HTERT RPE-1 (cell line): ENCODE measurements around the gene NKX2-1.
"Not testable (repeated sequence)": the region's sequence is repeated elsewhere in the genome, so short reads cannot be mapped to it uniquely, and the experiment has no call there.

Experiments used
- in situ Hi-C: fragments of 300-500 bp; cut with MboI; formaldehyde crosslinking; loops from 4 replicates; pipeline ENCODE4 v1.14.3; 2020; ENCODE audit warnings: low sequenced_read_pairs

The NKX2-1 gene

DNA sequence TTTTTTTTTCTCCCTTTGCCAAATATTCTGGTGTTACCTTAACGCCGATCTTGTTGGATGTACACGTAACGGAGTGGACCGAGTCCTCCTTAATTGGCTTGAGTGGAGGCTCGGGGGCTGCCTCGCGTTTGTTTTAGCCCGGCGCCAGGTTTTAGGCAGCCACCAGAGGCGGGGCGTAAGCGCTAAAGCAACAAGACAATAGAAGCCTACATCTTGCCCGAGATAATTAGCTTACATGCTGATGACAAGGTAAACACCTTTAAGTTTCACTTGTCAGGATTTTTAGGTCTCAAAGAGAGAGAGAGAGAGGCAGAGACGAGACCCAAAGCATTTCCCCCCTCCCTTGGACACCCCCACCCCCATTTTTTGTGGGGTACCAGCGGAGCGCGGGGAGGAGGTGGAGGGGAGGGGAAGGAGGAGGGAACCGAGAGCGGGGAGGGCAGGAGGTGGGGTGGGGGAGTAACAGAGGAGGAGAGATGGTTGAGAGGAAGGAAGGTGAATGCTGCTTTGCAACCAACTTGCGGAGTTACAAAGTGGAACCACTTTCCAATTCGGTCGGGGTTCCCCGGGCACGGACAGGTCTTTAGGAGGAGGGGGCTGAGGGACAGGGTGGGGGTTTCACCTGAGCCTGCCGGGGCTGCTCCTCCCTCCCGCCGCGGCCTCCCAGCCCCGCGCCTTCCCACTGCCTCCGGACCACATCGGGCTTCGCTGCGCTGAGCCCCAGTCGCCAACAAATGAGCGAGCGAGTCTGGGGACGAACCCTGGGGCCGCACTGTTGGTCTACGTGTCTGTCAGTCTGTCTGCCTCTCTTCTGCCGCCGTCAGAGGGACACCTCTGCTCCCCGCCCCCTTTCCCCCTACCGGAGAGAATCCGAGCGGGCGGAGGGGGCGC lies at the start of gene NKX2-1:
TSS of gene NKX2-1 (minus strand) at position 802 of the 891 bp plus-strand sequence. CDS start at position 699, 103 bp downstream.
- in situ Hi-C loops = no loop called here

DNA sequence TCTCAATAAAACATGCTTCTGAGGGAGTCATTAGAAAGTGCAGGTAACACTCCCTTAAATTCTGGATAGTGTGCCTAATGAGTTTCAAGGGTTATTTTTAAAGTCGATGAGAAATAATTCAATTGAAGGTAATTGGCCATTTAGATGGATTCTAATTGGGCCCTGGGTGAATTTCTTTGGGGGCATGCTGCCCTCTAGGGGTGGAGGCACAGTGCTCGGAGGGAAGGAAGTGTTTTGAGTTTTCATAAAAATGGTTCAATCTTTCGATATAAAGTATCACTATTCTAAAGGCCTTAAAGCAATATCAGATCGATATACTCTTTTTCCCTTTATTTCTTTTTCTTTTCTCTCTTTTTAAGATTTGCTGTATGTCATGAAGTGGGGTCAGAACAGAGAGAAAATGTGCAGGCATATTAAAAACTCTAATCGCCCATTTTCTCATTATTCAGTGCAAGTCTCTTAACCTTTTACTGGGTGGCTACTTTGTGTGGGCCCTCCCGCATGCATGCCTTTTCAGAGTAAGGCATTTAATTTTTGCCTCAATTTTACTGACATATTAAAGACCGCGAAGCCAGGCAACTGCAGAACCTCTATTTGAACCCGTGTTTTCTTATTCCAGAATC lies 36.9 kb upstream of the NKX2-1 start:
- in situ Hi-C loops = no loop called here

DNA sequence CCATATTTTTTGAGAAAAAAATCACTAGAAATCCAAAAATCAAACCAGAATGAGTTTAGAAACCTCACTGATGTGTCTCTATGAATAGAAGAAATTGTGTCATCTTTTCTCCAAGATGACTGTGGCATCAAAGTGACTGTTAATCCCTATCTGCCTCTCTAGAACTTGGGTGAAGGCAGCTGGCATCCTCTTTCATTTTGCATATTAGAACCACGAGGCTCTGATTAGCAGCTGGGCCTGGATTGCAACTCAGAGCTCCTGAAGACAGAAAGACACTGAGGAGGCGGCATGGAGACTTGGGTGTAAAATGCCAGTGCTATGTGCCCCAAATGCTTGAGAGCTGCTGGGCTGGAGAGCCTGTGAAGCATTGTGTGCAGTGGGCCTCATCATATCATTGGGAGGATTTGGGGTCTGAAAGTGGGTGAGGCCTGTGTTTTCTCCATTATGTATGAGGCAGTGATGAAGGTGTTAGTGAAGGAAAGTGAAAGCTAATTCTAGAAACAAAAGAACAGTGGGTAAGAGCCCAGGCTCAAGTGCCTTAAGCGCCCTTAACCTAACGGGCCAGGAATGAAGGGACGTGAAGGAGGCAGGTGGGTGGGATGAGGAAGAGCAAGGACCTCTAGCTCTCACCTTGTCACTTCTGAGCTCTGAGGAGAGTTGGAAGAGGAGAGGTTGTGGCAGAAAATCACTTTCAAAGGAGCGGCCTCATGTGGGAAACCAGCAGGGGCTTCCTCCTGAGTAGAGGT lies 36.1 kb upstream of the NKX2-1 start:
- in situ Hi-C loops = no loop called here

DNA sequence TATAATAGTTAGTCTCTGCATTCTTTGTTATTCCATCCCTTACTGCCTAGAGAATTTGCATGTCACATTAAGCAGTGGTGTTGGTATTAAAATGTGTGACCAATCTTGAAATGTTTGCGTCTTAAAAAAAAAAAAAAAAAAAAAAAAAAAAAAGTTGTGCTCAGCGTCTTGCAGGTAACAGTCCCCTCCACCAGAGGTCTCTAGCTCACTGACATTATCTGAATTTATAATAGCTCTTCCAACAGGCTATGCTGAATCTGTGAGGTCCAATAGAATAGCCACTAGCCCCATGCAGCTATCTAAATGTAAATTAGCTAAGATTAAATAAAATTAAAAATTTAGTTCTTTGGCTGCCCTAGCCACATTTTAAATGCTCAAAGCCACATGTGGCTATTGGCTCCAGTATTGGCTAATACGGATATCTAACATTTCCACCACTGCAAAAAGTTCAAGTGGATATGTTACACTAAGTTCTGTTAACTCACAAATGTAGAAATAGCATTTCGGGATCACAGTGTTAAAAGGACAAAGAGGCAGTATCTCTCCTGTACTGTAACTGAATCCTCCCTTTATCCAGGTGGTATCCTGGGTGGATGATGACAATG lies 33.7 kb upstream of the NKX2-1 start:
- in situ Hi-C loops = no loop called here

DNA sequence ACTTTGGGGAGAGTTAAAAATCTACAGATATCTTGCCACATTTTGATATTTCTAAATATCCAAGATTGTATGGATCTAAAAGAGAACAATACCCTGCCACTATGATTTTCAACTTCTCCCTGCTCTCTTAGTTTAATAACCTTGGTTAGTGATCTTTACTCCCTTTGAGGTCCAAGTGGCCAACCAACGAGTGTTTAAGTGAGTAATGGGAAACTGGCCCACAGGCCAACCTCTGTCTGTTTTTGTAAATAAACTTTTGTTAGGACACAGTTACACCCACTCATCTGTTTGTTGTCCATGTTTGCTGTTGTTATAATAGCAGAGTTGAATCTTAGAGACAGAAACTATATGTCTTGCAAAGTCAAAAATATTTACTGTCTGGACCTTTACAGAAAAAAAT lies 30.9 kb upstream of the NKX2-1 start:
- in situ Hi-C loops = no loop called here

DNA sequence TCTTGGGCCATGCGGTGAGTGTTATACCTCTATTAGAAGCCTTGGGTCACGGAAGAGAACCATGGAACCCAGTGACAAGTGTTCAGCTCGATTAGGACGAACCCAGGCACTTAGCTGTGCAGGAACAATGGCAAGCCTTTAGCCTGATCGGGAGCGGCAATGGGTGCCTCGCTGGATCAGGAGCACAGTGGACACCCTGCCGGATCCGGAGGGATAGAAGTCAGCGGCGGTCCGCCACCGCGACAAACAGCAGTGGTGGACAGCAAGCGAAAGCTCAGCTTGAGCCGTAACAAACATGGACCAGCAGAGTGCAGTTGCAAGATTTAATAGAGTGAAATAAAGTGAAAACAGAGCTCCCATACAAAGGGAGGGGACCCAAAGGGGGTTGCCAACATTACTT lies 24.2 kb upstream of the NKX2-1 start:
- in situ Hi-C loops = not testable (repeated sequence)

DNA sequence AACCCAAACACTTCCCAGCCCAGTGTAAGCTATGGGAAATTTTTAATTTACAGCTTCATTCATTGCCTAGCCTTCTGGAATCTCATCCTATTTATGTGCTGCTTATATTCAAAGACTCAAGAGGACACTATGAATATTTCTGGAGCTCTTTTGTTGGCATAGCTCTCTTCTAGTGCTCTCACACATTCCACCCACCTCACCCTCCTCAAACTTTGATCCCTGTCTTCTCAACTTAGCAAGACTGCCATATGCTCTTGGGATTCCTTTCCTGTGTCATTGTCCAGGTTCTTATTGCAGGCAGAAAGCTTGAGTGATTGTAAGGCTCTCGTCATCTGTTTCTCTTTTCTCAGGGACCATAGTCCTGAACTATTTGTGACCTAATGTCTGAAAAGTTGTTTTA lies 18.0 kb upstream of the NKX2-1 start:
- in situ Hi-C loops = no loop called here

DNA sequence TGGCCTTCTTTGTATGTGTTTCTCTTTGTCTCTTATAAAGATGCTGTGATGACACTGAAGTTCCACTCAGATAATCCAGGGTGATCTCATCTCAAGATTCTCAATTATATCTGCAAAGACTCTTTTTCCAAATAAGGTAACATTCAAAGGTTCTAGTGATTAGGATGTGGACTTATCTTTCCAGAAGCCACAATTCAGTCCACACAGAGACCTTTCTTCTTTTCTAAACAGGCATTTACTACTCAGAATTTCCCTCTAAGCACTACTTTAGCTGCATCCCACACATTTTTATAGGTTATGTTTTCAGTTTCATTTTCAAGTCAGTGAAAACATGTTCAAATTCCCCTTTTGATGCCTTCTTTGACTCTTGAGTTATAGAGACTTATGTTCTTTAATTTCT lies 9.0 kb upstream of the NKX2-1 start:
- in situ Hi-C loops = no loop called here

DNA sequence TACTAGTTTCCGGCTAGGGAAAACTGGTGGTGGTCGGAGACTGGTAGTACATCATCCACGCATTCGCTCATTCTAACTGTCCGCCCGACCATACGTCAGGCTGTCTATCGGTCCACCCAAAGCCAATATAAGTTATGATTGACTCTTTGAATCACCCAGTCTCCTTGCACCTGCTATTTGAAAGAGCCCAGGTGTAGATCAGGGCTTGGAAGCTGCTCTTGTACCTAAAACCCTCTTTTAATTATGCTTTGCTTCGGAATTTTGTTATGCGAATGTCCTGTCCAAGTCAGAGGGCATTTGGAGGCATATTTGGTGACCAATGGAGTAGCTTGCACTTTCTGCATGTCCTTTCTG lies 5.7 kb upstream of the NKX2-1 start:
- in situ Hi-C loops = no loop called here

DNA sequence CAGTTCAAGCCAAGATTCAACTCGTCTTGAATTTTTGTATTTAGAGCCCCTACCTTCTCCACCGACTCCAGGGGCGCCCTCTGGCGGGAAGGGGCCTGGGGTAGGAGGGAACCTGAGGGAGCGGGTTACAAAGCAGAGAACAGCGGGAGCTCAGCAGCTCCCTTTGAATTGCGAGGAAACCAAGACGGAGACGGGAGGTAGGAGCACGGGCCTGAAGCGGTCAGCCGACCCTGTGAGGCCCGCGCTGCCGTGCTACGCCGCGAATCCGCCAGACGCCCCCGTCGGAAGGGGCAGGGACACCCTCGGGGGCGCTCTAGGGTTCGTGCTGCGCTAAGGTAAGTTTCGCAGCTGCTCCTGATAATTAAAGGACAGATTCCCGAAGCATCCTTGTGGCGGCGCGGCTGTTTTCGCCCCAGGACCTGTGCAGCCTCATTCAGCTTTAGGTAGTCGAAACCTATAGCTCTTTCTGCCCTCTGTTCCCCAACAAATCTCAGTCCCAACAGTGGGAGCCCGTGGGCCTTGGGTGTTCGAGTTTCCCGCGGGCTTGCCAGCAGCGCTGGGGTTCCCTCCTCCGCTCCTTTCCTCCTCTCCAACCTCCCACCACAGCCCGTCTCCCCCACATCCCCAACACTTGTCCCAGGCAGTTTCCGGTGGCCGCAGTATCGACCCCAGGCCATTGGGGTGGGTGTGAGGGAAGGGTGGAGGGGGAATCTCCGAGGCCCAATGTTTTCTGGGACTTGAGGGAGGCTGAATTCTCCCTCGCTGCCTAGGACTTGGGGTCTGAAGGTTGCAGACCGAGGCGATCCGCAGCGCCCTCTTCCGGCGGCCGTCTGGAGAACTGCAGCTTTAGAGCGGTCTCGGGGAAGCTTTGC lies 5.1 kb upstream of the NKX2-1 start:
- in situ Hi-C loops = no loop called here

DNA sequence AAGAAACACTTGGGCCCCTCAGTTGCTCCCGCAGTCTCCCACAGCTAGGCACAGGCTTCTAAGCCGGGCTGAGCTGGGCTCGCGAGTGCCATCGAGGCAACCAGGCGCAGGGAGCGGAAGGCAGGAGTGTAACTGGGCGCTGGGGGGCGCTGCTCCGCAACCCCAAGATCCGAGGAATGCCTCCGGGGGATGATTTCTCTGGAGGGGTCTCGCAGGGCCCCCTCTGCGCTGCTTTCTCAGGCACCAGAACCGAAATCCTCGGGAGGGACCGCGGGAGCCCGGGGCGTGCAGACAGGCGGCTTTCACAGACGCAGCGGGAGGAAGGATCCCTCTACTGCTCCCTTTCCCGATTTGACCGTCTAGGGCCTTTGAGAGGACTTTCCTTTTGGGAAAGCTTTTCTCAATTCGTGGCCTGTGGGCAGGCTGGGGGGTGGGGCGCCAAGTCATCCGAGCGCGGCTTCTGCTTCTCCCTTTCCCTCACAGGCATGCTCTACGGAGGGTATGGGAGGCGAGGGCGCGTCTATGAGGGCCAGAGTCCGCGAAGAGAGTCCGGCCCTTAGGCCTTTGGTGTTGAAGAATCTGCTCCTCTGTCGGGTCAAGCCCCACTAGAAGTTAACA lies 4.3 kb upstream of the NKX2-1 start:
- in situ Hi-C loops = no loop called here

DNA sequence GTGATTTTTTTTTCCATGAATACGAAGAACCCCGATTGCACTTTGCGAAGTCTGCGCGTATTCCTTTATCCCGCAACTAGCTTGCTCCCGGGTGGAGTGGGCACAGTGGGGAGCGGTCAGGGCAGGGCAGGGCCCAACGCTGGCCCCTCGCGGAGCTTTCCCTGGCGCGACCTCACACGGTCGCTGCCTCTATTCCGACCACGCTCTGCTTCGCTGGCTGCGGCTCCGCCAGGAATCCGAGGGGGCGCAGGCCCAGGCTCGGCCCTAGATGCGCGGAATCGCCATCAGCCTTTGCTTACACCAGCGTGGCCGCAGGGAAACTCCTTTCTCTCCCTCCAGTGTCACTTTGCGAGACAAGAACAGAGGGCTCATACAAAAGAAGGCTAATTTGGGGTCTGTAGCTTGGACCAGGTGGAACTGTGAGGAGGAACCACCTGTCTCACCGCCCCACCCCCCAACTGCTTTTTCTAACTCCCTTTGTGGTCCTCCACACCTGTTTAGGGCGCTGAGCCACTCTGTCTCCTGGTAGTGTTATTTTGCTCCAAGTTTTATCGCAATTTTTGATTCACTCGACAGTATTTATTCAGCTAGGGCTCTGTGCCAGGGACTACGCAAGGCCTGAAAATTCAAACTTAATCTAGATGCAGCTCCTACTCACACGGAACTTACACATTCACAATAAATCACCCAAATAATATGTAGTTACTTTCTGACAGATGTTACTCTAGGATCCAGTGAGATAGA lies 3.1 kb upstream of the NKX2-1 start:
- in situ Hi-C loops = no loop called here

DNA sequence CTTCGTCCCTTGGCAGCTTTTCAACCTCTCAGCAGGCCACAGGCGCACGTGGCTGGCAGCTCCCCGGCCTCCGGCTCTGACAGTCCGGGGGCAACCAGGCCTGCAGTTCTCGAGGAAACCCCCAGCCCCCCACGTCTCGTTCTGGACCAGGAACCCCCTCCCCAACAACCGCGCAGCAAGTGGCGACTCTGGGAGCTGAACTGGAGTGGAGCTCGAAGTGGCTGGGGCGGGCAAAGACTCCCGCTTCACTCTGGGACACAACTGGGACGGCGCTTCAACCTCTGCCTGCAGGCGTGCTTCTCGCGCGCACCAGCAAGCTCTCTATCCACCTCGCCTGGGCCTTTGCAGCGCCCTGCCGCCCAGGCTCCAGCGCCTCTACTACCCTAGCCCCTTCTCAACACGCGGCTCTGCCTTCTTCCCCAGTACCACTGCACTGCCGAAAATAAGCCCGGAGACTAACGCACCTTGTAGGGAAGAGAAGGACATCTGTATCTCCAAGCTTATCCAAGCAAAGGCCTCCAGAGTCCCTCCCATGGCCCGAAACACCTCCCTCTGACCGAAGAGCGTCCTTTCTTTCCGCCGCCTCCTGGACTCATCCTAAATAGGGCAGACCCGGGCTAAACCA lies 2.4 kb upstream of the NKX2-1 start:
- in situ Hi-C loops = no loop called here

DNA sequence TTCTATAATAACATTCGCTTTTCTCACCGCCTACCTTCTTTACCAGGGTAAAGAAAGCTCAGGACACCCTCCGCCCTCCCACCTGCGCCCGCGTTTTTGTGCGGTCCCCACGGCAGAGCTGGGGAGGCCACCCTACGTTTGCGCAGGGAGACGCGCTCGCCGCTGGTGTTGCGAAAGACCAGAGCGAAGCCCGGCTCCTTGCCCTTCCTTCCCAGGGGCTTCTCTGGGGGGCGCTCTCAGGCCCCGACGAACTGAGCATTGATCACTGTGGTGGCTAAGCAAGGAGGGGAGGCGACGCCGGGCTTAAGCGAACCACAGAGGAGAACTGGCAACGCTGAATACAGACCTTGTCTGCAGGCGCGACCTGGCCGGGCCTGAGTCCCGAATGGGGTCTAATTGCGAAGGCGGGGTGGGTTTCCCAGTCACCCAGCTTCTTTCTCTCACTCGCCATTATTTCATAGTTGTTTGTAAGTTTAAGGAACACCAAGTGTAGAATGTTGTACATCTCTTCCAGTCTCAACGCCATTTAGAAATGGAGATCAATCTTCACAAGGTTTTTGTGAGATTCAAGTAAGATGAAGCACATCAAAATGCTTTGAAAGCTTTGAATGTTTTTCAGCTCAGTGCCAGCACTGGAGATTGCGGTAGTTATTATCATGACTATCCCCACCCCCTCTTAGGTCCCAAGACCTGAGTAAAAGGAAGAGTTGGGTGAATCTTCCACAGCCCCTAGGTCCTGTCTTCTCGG lies 1.7 kb upstream of the NKX2-1 start:
- in situ Hi-C loops = no loop called here

DNA sequence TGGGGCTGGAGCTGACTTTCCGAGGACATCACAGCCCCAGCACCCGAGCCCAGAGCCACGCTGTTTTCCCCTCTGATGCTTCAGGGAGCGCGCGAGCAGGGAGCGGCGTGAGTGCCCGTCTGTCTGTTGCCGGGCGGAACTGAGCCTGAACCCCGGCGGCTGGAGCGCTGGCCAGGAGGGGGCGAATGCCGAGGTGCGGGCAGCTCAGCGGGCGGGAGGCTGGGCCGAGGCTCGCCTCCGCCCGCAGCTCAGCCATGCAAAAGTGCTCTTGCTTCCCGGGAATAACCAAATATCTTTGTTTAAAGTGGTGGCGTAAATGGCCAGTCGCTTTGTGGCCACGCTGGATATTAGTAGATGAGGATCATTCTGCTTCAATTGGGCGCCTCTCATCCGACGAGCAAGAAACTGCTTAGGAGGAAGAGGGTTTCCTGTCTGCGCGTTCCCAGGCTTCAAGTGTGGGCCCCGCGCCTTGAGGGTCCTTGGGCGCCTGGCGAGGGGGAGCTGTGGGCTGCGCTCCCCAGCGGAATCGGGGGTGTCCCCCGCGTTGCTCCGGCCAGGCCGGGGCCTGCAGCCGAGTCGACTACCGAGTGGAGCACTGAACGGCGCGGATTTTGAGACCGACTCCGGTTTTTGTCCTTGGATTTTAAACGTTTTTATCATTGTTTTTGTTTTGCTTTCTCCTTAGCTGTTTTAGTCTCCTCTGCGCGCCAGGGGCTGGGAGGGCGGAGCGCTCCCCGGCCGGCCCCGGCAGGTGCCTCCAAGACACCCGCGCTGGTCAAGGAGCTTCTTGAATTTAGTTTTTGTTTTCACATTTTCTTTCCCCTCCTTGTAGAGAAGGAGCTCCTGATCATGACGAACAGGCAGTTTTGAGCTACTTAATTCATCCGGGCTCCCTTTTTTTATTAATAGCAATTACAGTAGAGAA lies 831 bp upstream of the NKX2-1 start:
- in situ Hi-C loops = no loop called here

DNA sequence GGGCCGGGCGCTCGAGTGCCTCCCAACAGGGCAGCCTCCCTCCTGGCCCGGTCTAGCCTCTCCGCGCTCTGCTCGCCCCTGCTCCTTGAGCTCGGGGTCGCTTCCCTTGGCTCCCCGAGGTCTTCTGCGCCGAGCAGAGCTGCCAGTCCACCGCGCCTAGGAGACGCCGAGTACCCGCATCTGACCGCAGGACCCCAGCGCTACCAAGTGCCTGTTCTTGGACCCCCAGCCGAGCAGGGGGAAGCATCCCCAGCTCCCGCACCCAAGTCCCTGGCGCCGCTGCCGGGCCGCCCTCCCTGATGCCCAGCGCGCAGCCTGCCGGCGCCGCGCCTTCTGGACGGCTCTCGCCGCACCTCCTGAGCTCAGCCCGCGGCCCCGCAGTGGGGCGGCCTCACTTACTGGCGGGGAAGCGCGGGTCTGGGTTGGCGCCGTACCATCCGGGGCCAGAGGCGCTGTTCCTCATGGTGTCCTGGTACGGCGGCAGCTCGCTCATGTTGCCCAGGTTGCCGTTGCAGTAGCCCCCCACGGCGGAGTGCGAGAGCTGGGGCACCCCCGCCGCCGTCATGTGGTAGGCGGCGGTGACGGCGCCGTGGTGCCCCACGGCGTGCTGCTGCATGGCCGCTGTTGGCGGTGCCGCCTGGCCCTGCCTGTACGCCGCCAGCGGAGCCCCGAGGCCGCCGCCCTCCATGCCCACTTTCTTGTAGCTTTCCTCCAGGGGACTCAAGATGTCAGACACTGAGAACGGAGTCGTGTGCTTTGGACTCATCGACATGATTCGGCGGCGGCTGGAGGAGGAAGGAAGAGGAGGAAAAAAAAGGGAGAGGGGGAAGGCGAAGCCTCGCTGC lies 1.2 kb downstream of the NKX2-1 start:
- in situ Hi-C loops = no loop called here
